Measurements from ENCODE around the gene CELSR1.

Gene CELSR1

GRCh38 chr22:46526244-46526839 lies 11.1 kb downstream of the CELSR1 start:
- no peaks in the 10 kb centered on the region for H3K9me3 ChIP-seq (ENCODE audit: control insufficient read depth, insufficient read depth, low read length)
- no peaks in the 10 kb centered on the region for H3F3A ChIP-seq (ENCODE audit: control insufficient read depth, insufficient read depth)
- H3K4me1 ChIP-seq (ENCODE audit: control insufficient read depth, low read length) = no peaks in the 10 kb centered on the region
- H3K4me3 ChIP-seq (ENCODE audit: low read length) = no peak overlapping the region
- no peak for TF ChIP-seq CTCF (IDR thresholded peaks at IDR 0.05; ENCODE audit: low read depth, low read length, poor library complexity, severe bottlenecking)
- no peak for TF ChIP-seq EZH2phosphoT487 (IDR thresholded peaks at IDR 0.05; ENCODE audit: borderline replicate concordance, low read length)
- H3K79me2 ChIP-seq (ENCODE audit: control insufficient read depth, low read length) = no peaks in the 10 kb centered on the region
- no peak overlapping the region for H3K4me2 ChIP-seq (ENCODE audit: low read length)
- no peaks in the 10 kb centered on the region for H4K20me1 ChIP-seq (ENCODE audit: control insufficient read depth, insufficient read depth, low read depth, low read length)
- no peak overlapping the region for H3K27ac ChIP-seq (ENCODE audit: low read depth, low read length)
- H3K36me3 ChIP-seq (ENCODE audit: control insufficient read depth, low read length) = no peaks in the 10 kb centered on the region
- no peaks in the 10 kb centered on the region for H3K27me3 ChIP-seq (ENCODE audit: control insufficient read depth, low read length)
- H3K9me2 ChIP-seq (replicated peaks; ENCODE audit: control insufficient read depth, low read length) = no peaks in the 10 kb centered on the region

GRCh38 chr22:46525389-46526243 lies 11.8 kb downstream of the CELSR1 start:
- H3K9me3 ChIP-seq (ENCODE audit: control insufficient read depth, insufficient read depth, low read length) = no peaks in the 10 kb centered on the region
- no peaks in the 10 kb centered on the region for H4K20me1 ChIP-seq (ENCODE audit: control insufficient read depth, insufficient read depth, low read depth, low read length)
- TF ChIP-seq EZH2phosphoT487 (IDR thresholded peaks at IDR 0.05; ENCODE audit: borderline replicate concordance, low read length) = no peak
- TF ChIP-seq CTCF (IDR thresholded peaks at IDR 0.05; ENCODE audit: low read depth, low read length, poor library complexity, severe bottlenecking) = no peak
- no peaks in the 10 kb centered on the region for H3K9me2 ChIP-seq (replicated peaks; ENCODE audit: control insufficient read depth, low read length)
- no peaks in the 10 kb centered on the region for H3K36me3 ChIP-seq (ENCODE audit: control insufficient read depth, low read length)
- H3K4me1 ChIP-seq (ENCODE audit: control insufficient read depth, low read length) = no peaks in the 10 kb centered on the region
- no peaks in the 10 kb centered on the region for H3F3A ChIP-seq (ENCODE audit: control insufficient read depth, insufficient read depth)
- no peak overlapping the region for H3K4me3 ChIP-seq (ENCODE audit: low read length)
- no peaks in the 10 kb centered on the region for H3K27me3 ChIP-seq (ENCODE audit: control insufficient read depth, low read length)
- no peaks in the 10 kb centered on the region for H3K79me2 ChIP-seq (ENCODE audit: control insufficient read depth, low read length)
- H3K27ac ChIP-seq (ENCODE audit: low read depth, low read length) = no peak overlapping the region
- H3K4me2 ChIP-seq (ENCODE audit: low read length) = no peak overlapping the region

- no peak for TF ChIP-seq EZH2phosphoT487 (IDR thresholded peaks at IDR 0.05; ENCODE audit: borderline replicate concordance, low read length)
- no peak for TF ChIP-seq CTCF (IDR thresholded peaks at IDR 0.05; ENCODE audit: low read depth, low read length, poor library complexity, severe bottlenecking)
- no peak overlapping the region for H3K4me3 ChIP-seq (ENCODE audit: low read length)
- no peaks in the 10 kb centered on the region for H3K27me3 ChIP-seq (ENCODE audit: control insufficient read depth, low read length)
- H3F3A ChIP-seq (ENCODE audit: control insufficient read depth, insufficient read depth) = no peaks in the 10 kb centered on the region
- no peaks in the 10 kb centered on the region for H3K9me3 ChIP-seq (ENCODE audit: control insufficient read depth, insufficient read depth, low read length)
- no peak overlapping the region for H3K4me2 ChIP-seq (ENCODE audit: low read length)
- H3K36me3 ChIP-seq (ENCODE audit: control insufficient read depth, low read length) = no peaks in the 10 kb centered on the region
- H3K9me2 ChIP-seq (replicated peaks; ENCODE audit: control insufficient read depth, low read length) = no peaks in the 10 kb centered on the region
- no peaks in the 10 kb centered on the region for H3K79me2 ChIP-seq (ENCODE audit: control insufficient read depth, low read length)
- H3K27ac ChIP-seq (ENCODE audit: low read depth, low read length) = no peak overlapping the region
- H4K20me1 ChIP-seq (ENCODE audit: control insufficient read depth, insufficient read depth, low read depth, low read length) = no peaks in the 10 kb centered on the region
- no peaks in the 10 kb centered on the region for H3K4me1 ChIP-seq (ENCODE audit: control insufficient read depth, low read length)
Measured at GRCh38 chr22:46524203-46524740, 13.1 kb downstream of the CELSR1 start.

Data from DOHH2 (cell line).